Mucosa of gallbladder (tissue), 1 donor: ENCODE results near the gene CLEC11A. TPM values are rescaled to one million over a fixed set of nuclear protein-coding genes. Genes with fewer than 3 reads are reported as not detected.

Source experiments
- DNase-seq: peaks from one replicate; pipeline ENCODE4 v3.0.0-alpha.2; 2020; ENCODE audit warnings: low spot score
- total RNA-seq: library from RNA; stranded (reverse); gene quantifications from one replicate; pipeline ENCODE4 v1.2.1, GENCODE V29; 2021
- donor health status: DM: no; HTN: no; CAD: no.

Gene CLEC11A
- total RNA-seq, 1 donor from 2014 or later = 15.1 TPM

- DNase-seq = no peak
Observed at GRCh38 chr19:50703915-50704796, 19.0 kb upstream of the CLEC11A start.

DNA sequence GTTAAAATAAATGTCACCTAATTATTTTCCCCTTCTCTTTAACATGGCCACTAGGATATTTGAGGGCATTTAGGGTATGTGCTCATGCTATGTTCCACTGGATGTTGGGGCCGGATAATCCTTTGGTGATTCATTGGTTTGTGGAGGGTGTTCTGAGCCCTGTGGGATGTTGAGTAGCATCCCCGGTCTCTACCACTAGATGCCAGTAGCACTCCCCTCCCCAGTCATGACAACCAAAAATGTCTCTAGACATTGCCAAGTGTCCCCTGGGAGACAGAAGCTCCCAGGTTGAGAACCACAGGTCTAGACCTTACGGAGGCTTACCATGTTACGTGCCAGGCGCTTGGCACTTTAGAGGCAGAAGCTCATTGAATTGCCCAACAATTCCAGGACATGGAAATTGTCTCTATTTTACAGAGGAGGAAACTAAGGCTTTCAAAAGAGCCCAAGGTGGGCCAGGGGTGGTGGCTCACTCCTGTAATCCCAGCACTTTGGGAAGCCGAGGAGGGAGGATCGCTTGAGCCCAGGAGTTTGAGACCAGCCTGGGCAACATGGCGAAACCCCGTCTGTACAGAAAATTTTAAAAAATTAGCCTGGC is 17.6 kb upstream of the CLEC11A start:
- no peak for DNase-seq

DNA sequence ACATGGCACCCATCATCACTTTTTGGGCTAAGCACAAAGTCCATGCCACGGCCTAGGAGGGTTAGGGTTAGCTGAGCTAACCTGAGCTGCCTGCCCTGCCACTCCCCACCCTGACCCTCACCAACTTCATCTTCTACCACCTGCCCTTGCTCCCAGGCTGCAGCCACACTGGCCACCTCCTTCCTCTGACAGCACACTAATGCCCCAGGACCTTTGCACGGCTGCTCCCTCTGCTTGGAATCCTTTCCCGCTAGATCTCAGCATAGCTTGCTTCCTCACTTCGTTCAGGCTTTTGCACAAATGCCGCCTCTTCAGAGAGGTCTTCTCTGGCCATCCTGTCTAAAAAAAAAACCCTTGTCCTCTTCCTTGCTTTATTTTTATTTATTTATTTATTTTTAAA is 16.8 kb upstream of the CLEC11A start:
- no peak for DNase-seq

- no peak for DNase-seq
Observed at GRCh38 chr19:50708179-50708879, 14.8 kb upstream of the CLEC11A start.

GRCh38 chr19:50710094-50710493 is 13.1 kb upstream of the CLEC11A start:
- DNase-seq = no peak

- no peak for DNase-seq
Observed at GRCh38 chr19:50710612-50711011, 12.6 kb upstream of the CLEC11A start.

- no peak for DNase-seq
Observed at GRCh38 chr19:50711196-50711595, 12.0 kb upstream of the CLEC11A start.

GRCh38 chr19:50711805-50712204 is 11.4 kb upstream of the CLEC11A start:
- no peak for DNase-seq

DNA sequence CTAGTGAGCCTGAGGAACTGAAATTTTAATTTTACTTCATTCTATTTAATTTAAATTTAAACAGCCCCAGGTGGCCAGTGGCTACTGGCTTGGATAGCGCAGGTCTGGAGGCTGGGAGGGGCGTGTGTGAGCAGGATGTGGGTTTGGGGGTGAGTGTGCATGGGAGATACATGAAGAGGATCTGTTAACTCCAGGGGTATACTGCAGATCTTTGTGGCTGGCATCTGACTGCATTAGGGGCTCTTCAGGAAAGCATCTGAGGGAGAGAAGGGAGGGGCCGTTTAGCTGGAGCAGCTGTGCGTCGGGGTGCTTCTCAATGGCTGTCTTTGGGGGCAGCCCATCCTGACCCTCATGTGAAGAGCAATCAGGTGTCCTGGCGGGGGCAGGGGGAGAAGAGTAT is 10.3 kb upstream of the CLEC11A start:
- DNase-seq = no peak

DNA sequence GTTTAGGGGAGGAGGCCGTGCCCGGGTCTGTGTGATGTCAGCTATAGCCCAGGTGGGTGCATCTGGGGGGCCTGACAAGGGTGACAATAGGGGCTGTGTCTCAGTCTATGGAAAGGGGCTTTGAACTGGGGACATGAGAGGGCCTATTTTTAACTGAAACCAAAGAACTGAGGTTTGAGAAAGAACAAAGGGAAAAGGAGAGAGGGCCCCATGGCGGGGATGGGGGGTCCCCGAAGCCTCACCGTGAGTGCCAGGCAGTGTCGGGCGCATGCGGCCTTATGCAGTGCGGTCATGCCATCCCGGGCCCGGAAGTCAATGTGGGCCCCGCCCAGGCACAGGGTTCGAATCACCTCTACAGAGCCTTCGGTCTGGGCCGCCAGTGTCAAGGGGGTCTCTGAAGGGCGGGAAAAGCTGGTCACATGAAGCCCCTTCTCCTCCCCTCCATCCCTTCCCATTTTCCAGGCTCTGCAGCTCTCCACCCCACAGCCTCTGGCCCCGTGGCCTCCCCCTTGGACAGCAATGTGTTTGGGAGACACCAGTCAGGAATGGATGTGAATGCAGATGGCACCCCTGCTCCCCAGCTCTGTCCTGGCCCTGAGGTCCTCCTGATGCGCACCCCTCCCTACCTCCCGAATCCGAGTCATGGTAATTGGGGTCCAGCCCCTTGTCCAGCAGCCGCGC is 9.5 kb upstream of the CLEC11A start:
- no peak for DNase-seq

GRCh38 chr19:50716178-50717025 is 6.8 kb upstream of the CLEC11A start:
- no peak for DNase-seq

GRCh38 chr19:50717026-50717723 is 6.0 kb upstream of the CLEC11A start:
- DNase-seq = no peak

DNA sequence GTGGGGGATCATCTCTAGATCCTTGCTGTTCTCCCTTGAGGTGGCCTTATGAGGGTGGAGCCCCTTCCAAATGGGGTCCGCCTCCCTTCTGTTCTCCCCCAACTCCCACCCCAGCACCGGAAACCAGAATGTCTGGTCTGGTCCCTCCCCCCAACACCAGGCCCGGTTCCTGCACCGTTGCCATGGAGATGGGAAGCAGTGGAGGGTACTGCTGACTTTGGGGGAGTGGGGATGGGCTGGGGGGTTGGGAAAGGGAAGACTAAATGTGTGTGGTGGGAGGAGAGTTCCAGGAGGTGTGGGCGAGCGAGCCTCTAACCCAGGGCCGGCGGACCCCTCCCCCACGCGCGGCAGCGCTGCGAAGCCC is 5.3 kb upstream of the CLEC11A start:
- no peak for DNase-seq

GRCh38 chr19:50718255-50719118 is 4.7 kb upstream of the CLEC11A start:
- no peak for DNase-seq

DNA sequence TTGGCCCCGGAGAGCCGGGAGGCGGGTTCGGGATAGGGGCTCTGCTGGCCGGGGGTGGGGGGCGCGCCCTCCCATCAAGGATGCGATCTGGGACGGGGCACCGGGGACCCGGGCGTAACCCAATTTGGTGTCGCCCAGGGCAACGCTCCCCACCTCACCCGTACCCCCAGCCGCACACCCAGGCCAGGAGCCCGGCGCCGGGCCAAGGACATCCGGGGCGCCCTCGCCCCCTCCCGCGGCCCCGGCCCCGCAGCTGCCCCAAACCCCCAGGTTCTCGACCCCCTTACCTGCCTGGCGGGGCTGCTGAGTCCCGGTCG is 4.1 kb upstream of the CLEC11A start:
- no peak for DNase-seq

GRCh38 chr19:50719566-50719965 is 3.6 kb upstream of the CLEC11A start, which contains the start of gene SHANK1:
Gene SHANK1, minus strand, starts transcription at chr19:50719802. Its CDS starts 2,883 bp downstream, at chr19:50716919.
- DNase-seq = no peak

GRCh38 chr19:50720181-50720920 is 2.8 kb upstream of the CLEC11A start:
- no peak for DNase-seq

DNA sequence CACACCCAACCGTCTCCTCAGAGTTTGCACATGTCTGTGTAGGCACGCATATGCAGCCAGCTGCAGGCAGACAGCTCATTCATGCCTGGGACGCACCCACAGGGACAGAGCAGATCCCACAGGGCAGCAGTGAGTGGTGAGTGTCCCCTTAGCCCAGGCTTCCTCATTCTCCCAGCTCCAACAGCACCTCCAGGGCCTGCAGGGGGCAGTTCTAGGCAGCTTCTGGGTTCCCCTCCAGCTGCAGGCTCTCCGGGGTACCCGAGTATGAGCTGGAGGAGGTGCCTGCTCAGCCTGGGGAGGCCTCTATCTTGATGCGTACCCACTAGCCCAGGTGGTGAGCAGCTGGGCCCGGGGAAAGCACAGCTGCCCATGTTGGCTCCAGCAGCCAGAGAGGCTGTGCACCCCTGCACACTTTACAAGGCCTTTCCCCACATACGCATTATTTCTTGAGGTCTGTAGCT is 2.2 kb upstream of the CLEC11A start:
- no peak for DNase-seq
